Measurements from ENCODE around the gene CDC42BPB. TPM values are rescaled to one million over a fixed set of nuclear protein-coding genes. Genes with fewer than 3 reads are reported as not detected.

CDC42BPB gene
- total and polyA plus RNA-seq, 12 donors: 41.1 to 108 (median 77.4) TPM

- TF ChIP-seq, protein P1, sequence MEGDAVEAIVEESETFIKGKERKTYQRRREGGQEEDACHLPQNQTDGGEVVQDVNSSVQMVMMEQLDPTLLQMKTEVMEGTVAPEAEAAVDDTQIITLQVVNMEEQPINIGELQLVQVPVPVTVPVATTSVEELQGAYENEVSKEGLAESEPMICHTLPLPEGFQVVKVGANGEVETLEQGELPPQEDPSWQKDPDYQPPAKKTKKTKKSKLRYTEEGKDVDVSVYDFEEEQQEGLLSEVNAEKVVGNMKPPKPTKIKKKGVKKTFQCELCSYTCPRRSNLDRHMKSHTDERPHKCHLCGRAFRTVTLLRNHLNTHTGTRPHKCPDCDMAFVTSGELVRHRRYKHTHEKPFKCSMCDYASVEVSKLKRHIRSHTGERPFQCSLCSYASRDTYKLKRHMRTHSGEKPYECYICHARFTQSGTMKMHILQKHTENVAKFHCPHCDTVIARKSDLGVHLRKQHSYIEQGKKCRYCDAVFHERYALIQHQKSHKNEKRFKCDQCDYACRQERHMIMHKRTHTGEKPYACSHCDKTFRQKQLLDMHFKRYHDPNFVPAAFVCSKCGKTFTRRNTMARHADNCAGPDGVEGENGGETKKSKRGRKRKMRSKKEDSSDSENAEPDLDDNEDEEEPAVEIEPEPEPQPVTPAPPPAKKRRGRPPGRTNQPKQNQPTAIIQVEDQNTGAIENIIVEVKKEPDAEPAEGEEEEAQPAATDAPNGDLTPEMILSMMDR (IDR thresholded peaks at IDR 0.05): no peak
- TF ChIP-seq POLR2A (IDR thresholded peaks at IDR 0.05): no peak
- DNase-seq: no peak
- no peaks in the 10 kb centered on the region for H3K4me1 ChIP-seq (replicated peaks in 1 of 2)
- peaks cover 19% of the 10 kb centered on the region for H3K27me3 ChIP-seq
- H3K4me3 ChIP-seq: no peak overlapping the region
- intact Hi-C loops (cut with DNase I): loop anchor here in 1 of 2 donors (5.0 kb wide), 1 partner anchor 207 kb away; no protein-coding TSS in a partner anchor
- no peaks in the 10 kb centered on the region for H3K9me3 ChIP-seq (replicated peaks in 1 of 3)
- WGBS, 4 donors: 77 to 81% (median 81%) methylated on average over 11 to 24 of the region's 24 CpGs
- H3K27ac ChIP-seq: no peak overlapping the region
- no peaks in the 10 kb centered on the region for H3K36me3 ChIP-seq (replicated peaks in 1 of 2)
Measured at GRCh38 chr14:103085106-103086091, 28.1 kb upstream of the CDC42BPB start.

DNA sequence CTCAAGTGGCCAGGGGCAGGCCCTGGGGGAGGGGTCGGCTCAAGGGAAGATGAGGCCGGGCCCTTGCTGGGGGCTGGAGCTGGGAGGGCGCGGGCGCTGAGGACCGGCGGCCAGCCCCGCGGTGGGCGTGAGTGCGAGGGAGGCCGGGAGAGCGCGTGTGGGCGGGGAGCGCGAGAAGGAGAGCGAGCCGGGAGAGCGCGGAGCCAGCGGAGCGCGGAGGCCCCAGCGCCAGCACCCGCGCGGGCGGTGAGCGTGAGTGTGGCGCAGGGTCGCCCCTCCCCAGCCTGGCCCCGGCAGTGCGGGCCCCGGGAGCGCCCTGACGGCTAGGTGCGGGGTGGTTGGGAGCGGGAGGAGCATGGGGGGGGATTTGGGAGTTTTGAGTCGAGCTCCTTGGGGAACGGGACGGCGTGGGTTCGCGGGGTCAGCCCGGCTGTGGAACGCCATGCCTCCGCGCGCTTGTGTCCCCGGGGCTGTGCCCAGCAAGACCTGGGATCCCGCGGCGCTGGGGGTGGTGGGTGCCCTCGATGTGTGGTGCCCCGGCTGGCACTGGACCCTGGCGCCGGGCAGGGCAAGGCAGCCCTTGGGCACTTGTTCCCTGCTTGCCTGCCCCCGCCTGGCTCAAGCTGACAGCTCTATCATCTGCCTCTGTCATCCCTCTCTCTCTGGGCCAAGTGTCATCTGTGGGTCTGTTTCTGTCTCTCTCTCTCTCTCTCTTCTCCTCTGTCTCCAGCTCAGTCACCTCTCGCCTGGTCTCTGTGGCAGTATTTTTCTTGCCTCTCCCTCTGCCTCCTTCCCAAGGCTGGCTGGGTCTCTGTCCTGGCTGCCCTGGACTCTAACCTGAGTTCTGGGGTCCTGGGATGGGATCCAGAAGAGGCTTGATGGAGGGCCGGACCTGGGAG is 26.9 kb upstream of the CDC42BPB start, which contains the start of gene LBHD2:
TSS of gene LBHD2 (plus strand) at position 190 of the 899 bp plus-strand sequence. CDS start 1,803 bp downstream, outside the sequence.
- Histone ChIP-seq H3K4me3 (no peak within 1 kb of the TSS), H3K27ac (no peak within 1 kb of the TSS), H3K36me3 (replicated peaks in 1 of 2) (no peaks in the 10 kb centered on the region), H3K27me3 (peaks cover 19% of the 10 kb centered on the region), H3K4me1 (replicated peaks in 1 of 2) (no peaks in the 10 kb centered on the region), H3K9me3 (replicated peaks in 1 of 3) (no peaks in the 10 kb centered on the region)
- WGBS, 4 donors: 9 to 27% (median 19%) methylated on average over 25 to 61 of the region's 61 CpGs
- intact Hi-C loops (cut with DNase I): no loop called here
- TF ChIP-seq, protein P1 (IDR thresholded peaks at IDR 0.05): no peak
- TF ChIP-seq POLR2A (IDR thresholded peaks at IDR 0.05): no peak
- DNase-seq: no peak

- DNase-seq: no peak
- Histone ChIP-seq H3K27me3 (peaks cover 19% of the 10 kb centered on the region), H3K36me3 (replicated peaks in 1 of 2) (no peaks in the 10 kb centered on the region), H3K4me1 (replicated peaks in 1 of 2) (no peaks in the 10 kb centered on the region), H3K9me3 (replicated peaks in 1 of 3) (no peaks in the 10 kb centered on the region), H3K4me3 (no peak overlapping the region), H3K27ac (no peak overlapping the region)
- TF ChIP-seq, protein P1 (IDR thresholded peaks at IDR 0.05): no peak
- no peak for TF ChIP-seq POLR2A (IDR thresholded peaks at IDR 0.05)
- intact Hi-C loops (cut with DNase I): no loop called here
- WGBS, 4 donors: 93 to 100% (median 95%) methylated on average over 2 of the region's 2 CpGs
Measured at GRCh38 chr14:103081951-103082350, 24.6 kb upstream of the CDC42BPB start.
